ENCODE data around the gene SMIM12. TPM values are rescaled to one million over a fixed set of nuclear protein-coding genes. Genes with fewer than 3 reads are reported as not detected.

The SMIM12 gene
- total RNA-seq, 1 experiment from 2014 or later, result 31.5 TPM

DNA sequence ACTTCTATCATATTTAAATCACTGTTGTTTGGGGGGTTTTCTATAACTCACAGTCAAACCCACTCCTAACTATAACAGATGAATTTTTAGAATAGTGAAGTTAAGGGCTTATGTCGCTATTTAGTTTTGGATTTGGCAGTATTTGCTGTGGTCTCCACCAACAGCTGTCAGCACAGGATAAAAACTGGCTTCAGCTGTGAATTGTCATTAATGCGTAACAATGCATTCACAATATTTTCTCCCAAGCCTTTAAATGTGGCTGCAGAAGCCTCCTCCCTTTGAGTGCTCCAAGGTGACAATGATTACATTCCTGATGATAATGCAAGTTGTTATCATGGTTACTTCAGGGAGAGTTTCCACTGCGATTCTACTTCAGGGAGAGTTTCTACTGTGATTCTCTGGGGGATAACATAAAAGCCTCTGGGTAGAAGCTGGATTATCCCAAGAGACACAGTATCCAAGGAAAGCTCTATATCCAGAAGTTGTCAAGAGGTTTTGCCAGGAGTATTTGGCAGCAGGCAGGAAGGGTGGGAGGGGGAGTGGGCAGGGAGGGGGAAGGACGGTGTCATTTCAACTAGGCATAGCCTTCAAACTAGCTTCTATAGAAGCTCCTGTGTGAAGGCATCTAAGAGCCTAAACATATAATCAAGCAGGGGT lies 14.9 kb upstream of the SMIM12 start:
- no peak for DNase-seq (ENCODE audit: low read depth)

DNA sequence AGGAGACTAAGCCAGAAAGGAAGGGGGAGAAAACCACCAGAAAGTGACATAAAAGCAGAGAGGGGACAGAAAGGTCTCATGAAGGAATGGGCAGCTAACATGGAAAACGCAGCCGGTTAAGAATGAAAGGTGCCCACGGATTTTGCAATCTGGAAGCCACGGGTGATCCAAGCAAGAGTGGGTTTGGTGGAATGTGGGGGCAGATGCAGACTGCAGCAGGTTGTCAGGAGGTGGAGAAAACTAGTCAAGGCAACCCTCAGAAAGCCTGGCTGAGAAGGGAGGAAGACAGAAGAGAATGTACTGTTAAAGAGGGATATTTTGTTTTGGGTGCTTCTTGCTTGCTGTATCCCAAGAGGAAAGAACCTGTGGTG lies 12.6 kb upstream of the SMIM12 start:
- no peak for DNase-seq (ENCODE audit: low read depth)

DNA sequence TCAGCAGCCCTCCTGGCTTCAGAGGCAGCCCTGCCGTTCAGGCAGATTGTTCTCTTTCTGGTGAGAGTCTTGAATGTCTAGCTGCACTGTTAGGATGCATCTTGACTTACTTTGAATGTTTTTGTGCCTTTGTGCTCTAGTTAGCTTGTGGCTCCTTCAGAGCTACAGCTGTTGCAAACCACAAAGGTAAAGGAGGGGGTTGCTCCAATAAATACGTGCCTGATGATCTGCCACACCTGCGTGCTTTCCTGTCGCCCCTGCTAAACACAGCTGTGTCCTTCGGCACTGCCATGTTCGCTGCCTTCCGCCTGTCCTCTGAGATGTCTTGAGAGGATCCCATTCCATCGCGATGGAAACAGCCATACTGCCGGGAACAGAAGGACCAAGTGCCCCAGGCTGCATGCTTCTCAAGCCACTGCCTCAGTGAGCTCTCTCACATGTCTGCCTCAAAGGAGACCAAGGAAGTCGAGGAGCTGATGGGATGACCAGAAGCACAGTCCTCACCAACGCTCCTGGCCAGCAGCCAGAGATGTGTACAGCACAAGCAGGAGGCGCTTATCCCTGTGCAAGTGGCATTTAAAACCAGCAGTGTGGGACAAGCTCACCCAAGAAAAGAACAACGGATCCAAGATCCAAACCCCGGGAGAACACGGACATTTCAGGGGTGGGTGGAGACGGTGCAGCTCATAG lies 12.0 kb upstream of the SMIM12 start:
- DNase-seq (ENCODE audit: low read depth), result peak; percentile 15

DNA sequence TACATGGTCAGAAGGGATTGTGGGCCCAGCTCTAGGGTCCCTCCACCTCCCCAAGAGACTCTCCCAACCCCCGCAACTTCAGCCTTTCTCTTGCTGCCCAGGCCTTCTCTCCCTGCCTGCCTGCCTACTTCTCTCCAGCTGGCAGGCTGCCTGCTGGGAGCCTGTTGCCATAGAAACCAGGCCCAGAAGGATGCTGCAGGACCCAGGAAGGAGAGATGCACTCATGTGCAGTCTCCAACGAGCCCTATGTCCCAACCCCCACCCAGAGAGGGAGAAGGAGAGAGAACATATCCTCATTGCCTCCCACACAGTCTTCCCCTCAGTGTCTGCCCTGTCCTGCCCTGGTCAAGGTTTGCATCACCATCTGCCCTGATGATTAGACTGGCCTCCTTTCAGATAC lies 10.8 kb upstream of the SMIM12 start:
- DNase-seq (ENCODE audit: low read depth), result no peak

DNA sequence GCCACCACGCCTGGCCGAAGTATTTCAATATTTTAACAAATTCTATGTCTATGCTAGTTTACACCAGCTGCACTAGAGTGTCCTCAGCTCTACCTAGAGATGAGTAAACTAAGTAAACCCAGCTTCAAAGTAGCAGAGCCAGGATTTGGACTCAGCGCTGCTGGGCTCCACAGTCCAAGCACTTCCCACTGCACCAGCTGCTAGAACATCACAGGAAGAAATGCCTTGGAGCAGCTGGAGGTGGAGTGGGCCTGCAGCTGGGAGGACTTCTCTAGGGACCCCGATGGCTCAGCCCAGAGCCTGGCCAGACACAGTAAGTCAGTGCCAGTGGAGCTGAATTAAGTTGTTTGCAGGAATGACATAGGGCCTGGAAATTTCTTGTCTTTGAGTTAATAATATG lies 10.2 kb upstream of the SMIM12 start:
- no peak for DNase-seq (ENCODE audit: low read depth)

DNA sequence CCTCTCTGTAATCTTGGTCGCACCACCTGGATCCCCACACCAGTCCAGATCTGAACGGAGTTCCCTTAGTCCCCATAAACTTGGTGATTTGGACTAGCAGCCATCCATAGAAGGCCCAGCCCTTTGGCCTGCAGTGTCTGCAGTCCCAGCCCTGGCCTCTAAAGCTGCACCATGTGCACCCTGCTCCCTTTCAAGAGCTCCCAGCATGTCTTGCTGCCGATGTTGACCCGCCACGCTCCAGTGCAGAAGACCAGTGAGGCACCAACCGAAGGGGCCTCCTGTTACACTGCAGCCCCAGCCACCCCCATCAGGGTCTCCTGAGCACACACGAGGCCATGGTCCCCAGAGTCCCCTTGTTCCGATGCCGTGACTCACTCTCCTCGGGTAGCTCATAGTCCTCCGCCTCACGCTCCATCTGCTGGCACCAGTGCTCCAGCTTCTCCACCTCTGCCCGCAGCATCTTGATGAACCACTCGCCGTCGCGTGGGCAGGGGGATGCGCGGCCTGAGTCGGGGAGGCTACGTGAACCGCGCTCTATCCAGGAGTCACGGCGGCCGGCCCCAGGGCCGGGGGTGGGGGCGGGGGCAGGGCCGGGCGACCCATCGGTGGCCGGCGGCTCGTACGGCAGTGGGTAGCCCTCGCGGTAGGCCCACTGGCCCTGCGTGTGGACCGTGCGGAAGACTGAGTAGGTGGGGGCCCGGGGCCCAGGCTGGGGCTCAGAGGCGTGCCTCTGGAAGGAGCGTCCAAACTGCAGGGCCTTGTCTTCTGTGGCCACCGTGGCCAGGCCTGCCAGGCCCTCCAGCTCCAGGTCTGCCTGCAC lies 8.9 kb upstream of the SMIM12 start:
- DNase-seq (ENCODE audit: low read depth), result no peak

DNA sequence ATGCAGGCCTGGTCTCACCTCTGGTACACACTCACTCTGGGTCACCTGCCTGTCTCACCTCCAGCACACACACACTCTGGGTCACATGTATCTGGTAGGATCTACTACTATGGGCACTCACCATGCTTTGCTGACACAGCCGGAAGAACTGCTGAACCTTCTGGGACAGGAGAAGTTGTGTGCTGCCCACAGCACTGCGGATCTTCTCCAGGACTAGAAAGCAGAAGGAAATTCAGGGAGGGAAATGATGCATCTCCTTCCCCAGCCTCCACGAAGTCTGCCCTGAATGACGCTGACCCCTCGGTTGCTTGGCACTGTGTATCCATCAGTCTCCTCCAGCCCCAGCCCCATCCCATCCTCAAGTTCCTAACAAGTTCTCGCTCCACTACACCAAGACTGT lies 7.9 kb upstream of the SMIM12 start:
- DNase-seq (ENCODE audit: low read depth), result no peak

DNA sequence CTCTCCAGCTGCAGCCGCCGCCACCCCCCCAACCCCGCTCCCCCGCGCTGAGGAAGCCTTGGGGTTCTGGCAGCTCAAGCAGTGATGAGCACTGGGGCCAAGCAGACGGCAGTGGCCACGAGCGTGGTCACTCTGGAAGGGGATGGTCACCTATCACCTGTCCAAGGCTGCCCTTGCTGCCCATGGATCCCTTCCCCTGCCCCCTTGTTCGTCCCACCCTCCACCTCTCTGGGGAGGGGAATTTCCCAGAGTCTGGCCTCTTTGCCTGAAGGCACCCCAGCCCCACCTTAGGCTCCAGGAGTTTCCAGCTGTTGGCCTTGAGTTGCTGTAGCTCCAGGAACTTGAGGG lies 7.2 kb upstream of the SMIM12 start:
- DNase-seq (ENCODE audit: low read depth), result no peak

DNA sequence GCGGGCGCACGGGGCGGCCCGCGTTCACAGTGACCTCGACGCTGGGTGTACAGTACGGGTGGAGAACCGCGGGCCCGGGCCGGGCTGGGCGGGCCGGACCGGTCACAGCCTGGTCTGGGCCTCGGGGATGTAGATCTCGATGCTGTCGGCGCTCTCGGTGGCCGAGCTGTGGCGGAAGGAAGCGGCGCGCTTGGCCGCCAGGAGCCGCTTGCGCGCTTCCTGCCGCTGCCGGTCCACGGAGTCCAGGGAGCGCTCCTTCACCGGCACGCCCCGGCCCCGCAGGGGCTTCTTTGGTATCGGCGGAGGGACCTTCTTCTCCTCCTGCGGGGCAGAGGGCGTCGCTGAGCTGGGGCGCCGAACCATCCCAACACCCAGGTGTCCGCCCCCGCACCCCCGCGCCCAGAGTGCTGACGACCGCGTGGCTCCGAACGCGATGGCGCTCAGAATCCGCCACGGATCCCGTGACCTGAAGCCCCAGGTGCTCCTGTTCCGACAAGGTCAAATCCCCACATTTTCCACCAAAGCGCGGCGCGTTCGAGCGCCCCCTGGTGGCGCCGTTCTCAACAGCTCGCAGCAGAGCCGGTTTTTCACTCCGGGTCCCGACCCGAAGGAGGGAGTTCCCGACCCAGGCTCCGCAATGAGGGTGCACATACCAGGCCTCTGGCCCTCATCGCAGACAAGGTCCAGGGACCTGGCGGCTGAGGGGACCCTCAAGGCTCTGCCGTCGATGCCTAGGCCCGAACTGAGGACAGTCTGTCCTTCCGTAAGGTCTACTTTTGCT lies 6.6 kb upstream of the SMIM12 start:
- peak; percentile 65 for DNase-seq (ENCODE audit: low read depth)

DNA sequence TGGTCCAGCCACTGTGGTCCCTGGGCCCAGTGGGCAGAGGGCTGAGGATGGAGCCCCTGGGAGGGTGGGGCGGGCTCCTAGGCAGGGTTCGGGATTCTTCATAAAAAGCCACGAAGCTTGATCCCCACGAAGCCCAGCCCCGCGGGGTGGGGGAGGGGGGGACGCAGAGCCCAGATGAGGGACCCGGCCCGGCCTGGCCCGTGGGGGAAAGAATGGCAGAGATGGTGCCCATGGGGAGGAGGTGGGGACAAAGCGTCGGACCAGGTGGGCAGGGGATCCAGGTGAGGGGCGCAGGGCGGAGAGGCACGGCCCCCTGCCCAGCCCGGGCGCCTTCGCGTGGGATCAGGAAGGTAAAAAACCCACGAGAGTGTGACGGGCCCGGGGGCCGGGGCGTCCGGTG lies 6.0 kb upstream of the SMIM12 start:
- no peak for DNase-seq (ENCODE audit: low read depth)

DNA sequence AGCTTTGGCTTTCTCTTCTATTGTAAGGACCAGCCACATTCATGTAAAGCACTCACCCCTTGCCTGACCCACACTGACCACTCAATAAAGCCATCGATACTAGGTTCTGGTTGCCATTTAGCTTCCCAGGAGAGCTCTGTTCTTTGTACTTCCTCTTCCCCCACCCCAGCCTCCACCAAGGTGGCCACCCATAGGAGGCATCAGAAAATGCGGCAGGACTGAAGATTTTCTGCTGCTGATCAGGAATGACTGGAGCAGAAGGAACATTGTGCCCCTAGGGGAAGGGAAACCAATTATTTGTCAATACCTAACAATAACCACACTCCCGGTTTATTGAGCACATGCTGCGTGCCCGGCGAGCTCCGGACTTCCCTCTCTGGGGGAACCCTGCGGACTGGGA lies 5.2 kb upstream of the SMIM12 start:
- no peak for DNase-seq (ENCODE audit: low read depth)

DNA sequence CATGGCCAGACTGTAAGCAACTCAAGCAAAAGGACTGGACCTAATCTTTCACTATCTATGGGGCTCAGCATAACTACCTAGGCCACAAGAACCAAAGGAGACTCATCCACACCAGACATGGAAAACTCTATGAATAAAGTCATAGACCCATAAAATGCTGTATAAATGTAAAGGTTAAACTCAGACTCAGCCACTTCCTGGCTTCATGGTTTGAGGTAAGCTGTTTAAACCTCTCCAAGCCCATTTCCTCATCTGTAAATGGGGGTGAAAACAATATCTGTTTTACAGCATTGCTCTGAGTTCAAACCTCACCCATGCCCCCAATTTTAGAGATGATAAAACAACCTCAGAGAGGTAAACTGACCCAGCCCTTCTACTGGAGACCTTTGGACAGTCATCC lies 4.0 kb upstream of the SMIM12 start:
- no peak for DNase-seq (ENCODE audit: low read depth)

DNA sequence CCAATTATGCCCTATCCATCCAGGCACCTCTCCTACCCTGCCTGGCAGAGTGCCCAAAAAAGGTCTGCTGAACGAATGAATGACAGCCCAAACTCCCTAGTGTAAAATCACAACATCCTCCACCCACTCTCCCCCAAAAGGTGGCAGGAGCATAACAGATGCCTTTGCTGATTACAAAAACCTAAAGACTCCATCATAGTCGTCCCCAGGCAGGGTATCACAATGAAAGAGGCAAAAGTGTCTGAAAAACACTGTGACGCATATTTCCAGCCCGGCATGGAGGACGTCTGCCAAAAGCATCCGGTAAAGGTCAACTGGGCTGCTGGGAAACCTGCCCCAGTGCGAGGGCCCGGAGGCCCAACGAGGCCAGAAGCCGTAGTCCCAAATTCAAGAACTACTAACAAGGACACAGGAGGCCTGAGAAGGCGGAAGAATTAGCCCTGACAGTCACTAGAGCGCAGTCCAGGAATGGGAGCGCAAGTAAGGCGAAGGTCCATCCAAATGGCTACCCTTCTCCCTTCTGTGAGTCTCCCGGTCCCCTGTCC lies 576 bp downstream of the SMIM12 start:
- peak; percentile 42 for DNase-seq (ENCODE audit: low read depth)

DNA sequence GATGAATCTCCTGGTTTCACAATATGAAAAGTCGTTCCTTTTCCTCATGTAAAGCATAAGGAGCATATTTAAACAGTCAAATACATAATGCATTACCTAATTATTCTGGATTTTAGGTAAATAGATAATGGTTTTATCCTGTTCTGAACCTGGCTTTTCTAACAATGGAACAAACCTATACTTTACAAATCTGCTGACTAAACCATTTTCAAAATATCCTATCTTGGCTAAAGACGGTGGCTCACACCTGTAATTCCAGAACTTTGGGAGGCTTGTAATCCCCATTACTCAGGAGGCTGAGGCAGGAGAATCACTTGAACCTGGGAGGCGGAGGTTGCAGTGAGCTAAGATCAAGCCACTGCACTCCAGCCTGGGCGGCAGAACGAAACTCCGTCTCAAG lies 2.9 kb downstream of the SMIM12 start:
- DNase-seq (ENCODE audit: low read depth), result no peak

DNA sequence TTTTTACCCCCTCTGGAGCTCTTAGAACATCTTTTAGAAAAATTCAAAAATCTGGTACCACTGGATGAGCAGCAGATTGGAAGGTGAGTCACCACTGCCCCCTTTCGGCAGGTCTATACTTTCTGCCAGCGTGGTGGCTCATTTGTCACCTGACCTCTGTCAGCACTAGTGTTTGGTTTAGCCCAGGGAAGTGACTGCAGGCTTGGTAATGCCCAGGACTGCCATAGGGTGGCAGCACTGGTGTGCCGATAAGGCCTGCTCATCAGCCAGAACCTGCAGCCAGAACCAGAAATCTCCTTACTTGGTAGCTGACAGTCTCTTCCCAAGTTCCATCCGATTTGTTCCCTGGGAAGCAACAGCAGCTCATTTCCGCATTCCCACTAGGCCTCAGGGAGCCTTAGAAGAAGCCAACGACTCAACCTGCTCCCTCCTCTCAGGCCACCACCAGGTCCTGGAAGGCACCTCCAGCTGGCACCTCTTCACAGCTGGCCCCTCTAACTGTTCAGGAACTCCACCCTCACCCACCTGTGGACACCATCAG lies 6.8 kb downstream of the SMIM12 start:
- peak; percentile 91 for DNase-seq (ENCODE audit: low read depth)

DNA sequence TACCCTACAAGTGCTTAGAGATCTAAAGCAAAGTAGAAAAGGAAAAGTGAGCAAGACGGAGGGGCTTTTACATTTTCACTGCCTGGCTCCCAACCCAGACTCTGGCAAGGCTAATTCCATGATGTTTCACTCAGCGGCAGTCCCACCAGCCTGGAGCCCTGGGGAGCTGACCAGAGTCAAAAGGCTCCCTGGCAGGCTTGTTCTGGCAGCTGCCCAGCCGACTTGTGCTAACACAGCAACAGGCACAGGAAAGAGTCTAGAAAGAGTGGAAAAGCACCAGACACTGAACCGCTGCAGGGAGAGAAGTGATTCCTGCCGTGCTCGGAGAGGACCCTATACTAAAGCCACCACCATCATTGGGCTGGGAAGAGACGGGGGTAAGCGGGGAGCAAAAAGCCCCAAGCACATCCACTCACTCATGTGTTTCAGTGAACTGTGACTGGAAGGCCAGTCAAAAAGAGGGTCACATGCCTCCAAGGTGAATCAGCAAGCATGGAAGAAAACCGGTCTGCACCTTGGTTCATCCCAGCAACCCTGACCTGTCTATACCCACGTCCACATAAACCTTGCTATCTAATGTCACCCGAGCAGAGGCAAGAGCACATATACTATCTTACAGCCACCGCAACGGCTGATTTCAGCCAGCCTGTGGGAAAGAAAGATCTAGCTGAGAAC lies 8.0 kb downstream of the SMIM12 start:
- DNase-seq (ENCODE audit: low read depth), result no peak

DNA sequence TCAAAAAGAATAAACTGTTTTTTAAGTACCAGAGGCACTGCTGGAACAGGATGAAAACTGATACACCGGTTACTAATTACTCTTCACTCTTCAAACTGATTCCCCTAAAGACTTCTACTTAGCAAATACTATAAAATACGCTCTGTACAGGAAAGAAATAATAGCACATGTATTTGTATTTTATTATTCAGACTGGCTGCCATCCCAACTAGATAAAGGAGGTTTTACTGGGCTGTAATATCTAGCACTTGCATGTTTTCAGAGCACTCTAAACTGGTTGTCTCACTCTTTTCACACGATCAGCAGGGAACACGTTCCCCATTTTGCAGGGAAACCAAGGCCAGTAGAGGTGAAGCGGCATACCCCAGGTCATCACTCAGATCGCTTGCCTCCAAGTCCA lies 9.2 kb downstream of the SMIM12 start:
- DNase-seq (ENCODE audit: low read depth), result no peak

DNA sequence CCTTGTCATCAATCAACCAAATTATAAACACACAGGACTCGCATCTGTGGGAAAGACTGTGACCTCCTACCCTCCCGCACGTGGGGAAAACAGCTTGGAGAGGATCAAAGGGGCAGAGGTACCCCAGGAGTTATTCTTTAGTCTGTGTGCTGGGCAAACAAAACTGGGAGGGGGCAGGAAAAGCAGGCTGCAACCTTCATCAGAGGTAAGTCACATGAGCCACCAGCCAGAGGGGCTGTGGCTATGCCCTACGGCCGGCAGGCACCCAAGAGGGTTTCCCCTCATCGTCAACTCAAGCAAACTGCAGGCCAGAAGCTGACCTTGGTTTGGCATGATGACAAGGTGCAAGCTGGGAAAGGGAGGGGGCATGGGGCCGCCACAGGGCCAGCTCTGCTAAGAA lies 12.5 kb downstream of the SMIM12 start:
- no peak for DNase-seq (ENCODE audit: low read depth)

DNA sequence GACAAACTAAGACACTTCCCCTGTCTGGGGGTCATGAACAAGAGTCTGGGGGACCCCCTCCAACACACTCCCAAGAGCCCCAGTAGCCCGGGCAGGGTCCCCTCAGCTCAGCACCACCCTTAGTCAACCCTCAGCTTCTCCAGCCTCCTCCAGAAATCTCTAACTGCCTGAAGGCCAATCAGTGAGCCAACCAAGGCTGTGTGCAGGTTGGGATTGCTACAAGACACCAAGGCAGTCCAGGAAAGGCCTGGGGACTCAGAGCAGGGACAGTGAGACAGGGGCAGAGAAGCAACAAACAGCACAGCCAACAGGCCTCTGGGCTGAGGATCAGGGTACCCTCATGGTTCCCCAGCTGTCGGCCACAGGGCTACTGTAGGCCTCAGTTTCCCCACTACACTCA lies 13.3 kb downstream of the SMIM12 start:
- DNase-seq (ENCODE audit: low read depth), result no peak

DNA sequence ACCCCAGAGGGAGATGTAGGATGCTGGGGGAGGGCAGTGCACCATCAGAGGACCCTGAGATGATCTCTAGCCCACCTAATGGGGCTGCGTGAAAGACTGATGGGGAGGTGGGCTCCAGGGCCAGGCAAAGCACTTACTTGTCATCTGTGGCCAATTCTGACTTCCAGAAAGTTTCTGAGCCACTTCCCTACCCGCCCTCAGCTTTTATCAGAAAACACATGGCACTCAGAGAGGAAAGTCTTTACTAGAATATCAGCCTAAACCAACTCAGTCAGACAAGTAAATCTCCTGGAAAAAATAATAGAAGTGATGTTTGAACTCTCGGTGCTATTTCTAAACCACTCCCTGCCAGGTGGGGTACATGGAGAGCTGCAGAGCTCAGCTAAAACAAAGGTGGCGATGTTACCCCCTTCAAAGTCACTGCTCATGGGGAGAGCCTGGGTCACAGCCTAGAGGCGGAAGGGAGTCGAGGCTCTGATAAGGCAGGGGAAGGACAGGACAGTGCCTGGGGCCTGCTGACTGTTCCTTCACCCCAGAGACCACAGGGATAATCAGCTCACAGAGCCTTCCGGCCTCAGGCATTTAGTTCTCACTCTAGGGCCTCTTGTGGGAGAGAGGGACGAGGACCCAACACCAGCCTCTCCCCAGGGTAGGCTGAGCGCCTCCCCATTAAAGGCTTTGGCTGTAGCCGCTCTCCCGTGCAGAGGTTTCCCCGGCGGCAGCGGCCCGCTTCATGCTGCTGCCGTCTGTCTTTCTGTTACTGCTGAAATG lies 14.2 kb downstream of the SMIM12 start:
- no peak for DNase-seq (ENCODE audit: low read depth)
